GM21529 (cell line): ENCODE results near the gene MRRF.
"Not testable (repeated sequence)": the region's sequence is repeated elsewhere in the genome, so short reads cannot be mapped to it uniquely, and the experiment has no call there.

Experiments
- ATAC-seq: cut with Tn5 transposase; IDR thresholded peaks from one replicate; pipeline ENCODE4 v1.9.1; 2021; ENCODE audit not compliant: unreplicated experiment

The MRRF gene

GRCh38 chr9:122274055-122274454 lies 9.4 kb downstream of the MRRF start:
- no peak for ATAC-seq

- ATAC-seq: no peak
These were observed 11.4 kb downstream of the MRRF start for GRCh38 chr9:122276096-122276495.

GRCh38 chr9:122277285-122277897 lies 12.7 kb downstream of the MRRF start:
- ATAC-seq: no peak

- no peak for ATAC-seq
These were observed 16.7 kb downstream of the MRRF start for GRCh38 chr9:122281368-122281767.

GRCh38 chr9:122286764-122287163 lies 22.1 kb downstream of the MRRF start:
- peak; percentile 67 for ATAC-seq

GRCh38 chr9:122287214-122287720 lies 22.6 kb downstream of the MRRF start:
- peak; percentile 12 for ATAC-seq

GRCh38 chr9:122291458-122291857 lies 26.8 kb downstream of the MRRF start:
- no peak for ATAC-seq

- ATAC-seq: no peak
These were observed 29.8 kb downstream of the MRRF start for GRCh38 chr9:122294531-122294930.

- no peak for ATAC-seq
These were observed 32.8 kb downstream of the MRRF start for GRCh38 chr9:122297512-122297911.

GRCh38 chr9:122302237-122303093 lies 37.8 kb downstream of the MRRF start:
- no peak for ATAC-seq

- no peak for ATAC-seq
These were observed 42.4 kb downstream of the MRRF start for GRCh38 chr9:122307061-122307460.

- no peak for ATAC-seq
These were observed 43.2 kb downstream of the MRRF start for GRCh38 chr9:122307925-122308324.

GRCh38 chr9:122309861-122310260 lies 45.2 kb downstream of the MRRF start:
- no peak for ATAC-seq

- no peak for ATAC-seq
These were observed 49.5 kb downstream of the MRRF start for GRCh38 chr9:122314165-122314564.

GRCh38 chr9:122315534-122315933 lies 50.9 kb downstream of the MRRF start:
- ATAC-seq: no peak

GRCh38 chr9:122318284-122318683 lies 53.6 kb downstream of the MRRF start:
- no peak for ATAC-seq

GRCh38 chr9:122320413-122320881 lies 55.8 kb downstream of the MRRF start:
- no peak for ATAC-seq

- ATAC-seq: no peak
These were observed 57.9 kb downstream of the MRRF start for GRCh38 chr9:122322553-122322952.

GRCh38 chr9:122324665-122325064 lies 60.0 kb downstream of the MRRF start:
- not testable (repeated sequence) for ATAC-seq

- no peak for ATAC-seq
These were observed 60.4 kb downstream of the MRRF start for GRCh38 chr9:122325124-122325523.

GRCh38 chr9:122327175-122327574 lies 62.5 kb downstream of the MRRF start:
- ATAC-seq: no peak

- ATAC-seq: no peak
These were observed 64.9 kb downstream of the MRRF start for GRCh38 chr9:122329597-122329996.
